Cardiac fibroblast (primary cell): Measurements from ENCODE around the gene CCL14.

Source experiments
- DNase-seq, 2 donors: peaks; one replicate each; pipeline versions ENCODE4 v3.0.0 to v3.0.0-alpha.2; 2010; ENCODE audit warnings: low read depth in 2 of 2
- H3K4me3 ChIP-seq, 2 donors: replicated peaks in 1 of 2; 1 replicate in 1 of 2; 2 replicates in 1 of 2; pipeline ENCODE4 v1.5.1; 2011; ENCODE audit warnings: low read depth in 2 of 2, low read length in 2 of 2, mild to moderate bottlenecking in 2 of 2, moderate library complexity in 1 of 2
- TF ChIP-seq, protein P1 (sequence below): IDR thresholded peaks from one replicate; pipeline ENCODE4 v1.5.1; 2011; ENCODE audit warnings: low read depth, mild to moderate bottlenecking, low read length, inconsistent platforms

The CCL14 gene

GRCh38 chr17:35978346-35978745 is 8.2 kb downstream of the CCL14 start:
- no peak overlapping the region for H3K4me3 ChIP-seq
- TF ChIP-seq, protein P1, sequence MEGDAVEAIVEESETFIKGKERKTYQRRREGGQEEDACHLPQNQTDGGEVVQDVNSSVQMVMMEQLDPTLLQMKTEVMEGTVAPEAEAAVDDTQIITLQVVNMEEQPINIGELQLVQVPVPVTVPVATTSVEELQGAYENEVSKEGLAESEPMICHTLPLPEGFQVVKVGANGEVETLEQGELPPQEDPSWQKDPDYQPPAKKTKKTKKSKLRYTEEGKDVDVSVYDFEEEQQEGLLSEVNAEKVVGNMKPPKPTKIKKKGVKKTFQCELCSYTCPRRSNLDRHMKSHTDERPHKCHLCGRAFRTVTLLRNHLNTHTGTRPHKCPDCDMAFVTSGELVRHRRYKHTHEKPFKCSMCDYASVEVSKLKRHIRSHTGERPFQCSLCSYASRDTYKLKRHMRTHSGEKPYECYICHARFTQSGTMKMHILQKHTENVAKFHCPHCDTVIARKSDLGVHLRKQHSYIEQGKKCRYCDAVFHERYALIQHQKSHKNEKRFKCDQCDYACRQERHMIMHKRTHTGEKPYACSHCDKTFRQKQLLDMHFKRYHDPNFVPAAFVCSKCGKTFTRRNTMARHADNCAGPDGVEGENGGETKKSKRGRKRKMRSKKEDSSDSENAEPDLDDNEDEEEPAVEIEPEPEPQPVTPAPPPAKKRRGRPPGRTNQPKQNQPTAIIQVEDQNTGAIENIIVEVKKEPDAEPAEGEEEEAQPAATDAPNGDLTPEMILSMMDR, result no peak
- no peak for DNase-seq

DNA sequence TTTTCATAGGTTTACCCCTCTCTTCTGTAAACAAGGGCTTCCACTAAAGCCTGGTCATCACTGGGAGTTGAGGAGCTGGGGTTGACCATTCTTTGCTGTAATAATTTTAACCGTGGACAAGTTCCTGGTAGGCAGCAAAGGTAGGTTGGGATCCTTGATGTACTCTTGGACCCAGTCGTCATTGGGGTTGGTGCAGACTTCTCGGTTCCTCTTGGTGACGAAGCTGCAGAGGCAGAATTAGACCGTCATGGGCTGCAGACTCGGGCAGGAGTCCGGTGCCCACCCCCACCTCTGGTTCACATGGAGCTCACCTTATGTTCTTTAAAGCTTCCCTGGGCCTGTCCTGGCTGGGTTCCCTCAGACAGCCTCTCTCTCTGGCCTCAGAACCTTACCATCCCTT is 9.0 kb downstream of the CCL14 start:
- no peak overlapping the region for H3K4me3 ChIP-seq
- TF ChIP-seq, protein P1, result no peak
- DNase-seq, result no peak

- TF ChIP-seq, protein P1, result no peak
- peak; percentile 3 to 67 for DNase-seq
- no peak overlapping the region for H3K4me3 ChIP-seq
Observed at GRCh38 chr17:35973333-35974260, 12.9 kb downstream of the CCL14 start.

DNA sequence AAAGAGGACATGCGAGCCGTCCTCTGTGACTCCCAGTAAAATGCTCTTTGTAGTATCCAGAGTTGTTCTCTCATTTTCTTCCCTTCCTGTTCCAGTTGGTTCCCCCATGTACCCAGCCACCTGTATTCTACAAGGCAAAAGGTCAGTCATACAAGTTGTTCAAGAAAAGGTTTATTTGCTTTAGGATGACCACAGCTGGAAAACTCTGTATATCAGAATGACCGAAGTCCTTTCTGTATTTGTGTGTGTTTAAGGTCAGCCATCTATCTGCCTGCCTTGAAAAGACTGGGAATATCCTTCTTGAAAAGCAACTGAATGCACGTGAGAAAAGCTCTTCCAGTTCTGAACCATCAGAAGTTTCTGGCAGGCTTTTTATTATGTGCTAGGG is 13.6 kb downstream of the CCL14 start:
- TF ChIP-seq, protein P1, result no peak
- no peak overlapping the region for H3K4me3 ChIP-seq
- no peak for DNase-seq

GRCh38 chr17:35972535-35972934 is 14.0 kb downstream of the CCL14 start:
- TF ChIP-seq, protein P1, result no peak

GRCh38 chr17:35972066-35972465 is 14.5 kb downstream of the CCL14 start:
- DNase-seq, result no peak
- TF ChIP-seq, protein P1, result no peak
- H3K4me3 ChIP-seq, result no peak overlapping the region

More at GRCh38 chr17:35972535-35972934, 14.0 kb downstream of the CCL14 start:
- no peak overlapping the region for H3K4me3 ChIP-seq
- no peak for DNase-seq
